Lung (tissue), 12 donors: ENCODE measurements around the gene PRKD3. TPM values are rescaled to one million over a fixed set of nuclear protein-coding genes. Genes with fewer than 3 reads are reported as not detected.

Source experiments
- ATAC-seq: fragments of 200-7000 bp; cut with Tn5 transposase; one replicate; pipeline ENCODE4 v1.9.1; 2020; ENCODE audit warnings: moderate number of reproducible peaks; ENCODE audit not compliant: insufficient read depth, low FRiP score
- DNase-seq, 3 donors: peaks; one replicate each; pipeline ENCODE4 v3.0.0-alpha.2; 2013 to 2017
- H3K27ac ChIP-seq, 2 donors: one replicate each; pipeline ENCODE4 v1.5.1; 2013; ENCODE audit warnings: mild to moderate bottlenecking in 2 of 2, moderate library complexity in 2 of 2, control low read depth in 1 of 2, inconsistent platforms in 1 of 2, low read depth in 1 of 2, low read length in 1 of 2
- H3K27me3 ChIP-seq, 3 donors: one replicate each; pipeline ENCODE4 v1.5.1; 2013; ENCODE audit warnings: low read length in 2 of 3; ENCODE audit not compliant: control insufficient read depth in 3 of 3, insufficient read depth in 3 of 3
- H3K36me3 ChIP-seq, 4 donors: one replicate each; pipeline ENCODE4 v1.5.1; 2013; ENCODE audit warnings: low read length in 4 of 4, mild to moderate bottlenecking in 1 of 4, moderate library complexity in 1 of 4; ENCODE audit not compliant: control insufficient read depth in 4 of 4, insufficient read depth in 4 of 4
- H3K4me1 ChIP-seq, 5 donors: one replicate each; pipeline ENCODE4 v1.5.1; 2013; ENCODE audit warnings: low read length in 5 of 5, mild to moderate bottlenecking in 2 of 5, moderate library complexity in 1 of 5; ENCODE audit not compliant: control insufficient read depth in 5 of 5, insufficient read depth in 5 of 5
- H3K4me3 ChIP-seq: one replicate; pipeline ENCODE4 v1.5.1; 2013; ENCODE audit warnings: mild to moderate bottlenecking, control low read depth, moderate library complexity
- H3K9ac ChIP-seq, 2 donors: one replicate each; pipeline ENCODE4 v1.5.1; 2013; ENCODE audit warnings: low read length in 2 of 2, control low read depth in 1 of 2; ENCODE audit not compliant: insufficient read depth in 1 of 2
- H3K9me3 ChIP-seq, 4 donors: one replicate each; pipeline ENCODE4 v1.5.1; 2013; ENCODE audit warnings: low read length in 3 of 4, mild to moderate bottlenecking in 1 of 4, moderate library complexity in 1 of 4; ENCODE audit not compliant: control insufficient read depth in 4 of 4, insufficient read depth in 3 of 4
- WGBS, 2 donors: extraction: QIAGEN DNeasy Blood & Tissue Kit; methylation state at CpG; one replicate each; pipeline ENCODE4 v1.1.7; 2013; 5-methylcytosine and 5-hydroxymethylcytosine counted together
- polyA plus RNA-seq, 2 donors: library from polyadenylated mRNA; stranded (reverse); fragments of 200-250 nt; gene quantifications; one replicate each; pipeline ENCODE4 v1.2.1, GENCODE V29; 2013
- total RNA-seq, 2 donors: library from RNA; depleted of rRNA in 1 of 2; stranded (reverse); fragments of >200 nt in 1 of 2; gene quantifications; one replicate each; pipeline ENCODE4 v1.2.1, GENCODE V29; 2014 to 2021
- TF ChIP-seq, protein P1 (sequence below): IDR thresholded peaks from 2 replicates; pipeline ENCODE4 v1.5.1; 2012; ENCODE audit warnings: mild to moderate bottlenecking; ENCODE audit errors: control extremely low read depth, extremely low read depth
- donor health status: control.
- donor health status: control.
- donor health status: Bipolar disorder and iron deficiency.
- donor health status: healthy.
- donor health status: DM: yes; HTN: yes; CAD: no.

Gene PRKD3
- total and polyA plus RNA-seq, 4 donors, result 6.4 to 60.8 (median 22.5) TPM

DNA sequence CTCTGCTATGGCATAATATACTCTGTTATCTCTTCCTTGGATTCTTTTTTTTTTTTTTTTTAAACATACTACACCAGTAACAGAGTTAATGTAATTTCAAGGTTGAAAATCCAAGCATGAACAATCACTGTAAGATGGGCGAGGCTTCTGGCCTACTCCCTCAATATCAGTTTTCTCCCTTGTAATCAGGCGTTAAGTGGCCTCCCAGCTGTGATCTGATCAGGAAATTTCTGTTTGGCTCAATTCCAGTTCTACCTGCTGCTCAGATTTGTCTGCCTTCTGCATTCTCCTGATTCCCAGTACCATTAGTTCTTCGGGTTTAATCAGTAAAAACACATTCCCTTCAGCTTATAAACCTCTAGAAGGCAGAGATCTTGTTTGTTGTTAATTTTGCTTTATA is 18.6 kb downstream of the PRKD3 start:
- peaks cover 0 to 6% (median 0%) of the 10 kb centered on the region in 5 donors for H3K4me1 ChIP-seq
- H3K36me3 ChIP-seq, result no peaks in the 10 kb centered on the region
- TF ChIP-seq, protein P1, sequence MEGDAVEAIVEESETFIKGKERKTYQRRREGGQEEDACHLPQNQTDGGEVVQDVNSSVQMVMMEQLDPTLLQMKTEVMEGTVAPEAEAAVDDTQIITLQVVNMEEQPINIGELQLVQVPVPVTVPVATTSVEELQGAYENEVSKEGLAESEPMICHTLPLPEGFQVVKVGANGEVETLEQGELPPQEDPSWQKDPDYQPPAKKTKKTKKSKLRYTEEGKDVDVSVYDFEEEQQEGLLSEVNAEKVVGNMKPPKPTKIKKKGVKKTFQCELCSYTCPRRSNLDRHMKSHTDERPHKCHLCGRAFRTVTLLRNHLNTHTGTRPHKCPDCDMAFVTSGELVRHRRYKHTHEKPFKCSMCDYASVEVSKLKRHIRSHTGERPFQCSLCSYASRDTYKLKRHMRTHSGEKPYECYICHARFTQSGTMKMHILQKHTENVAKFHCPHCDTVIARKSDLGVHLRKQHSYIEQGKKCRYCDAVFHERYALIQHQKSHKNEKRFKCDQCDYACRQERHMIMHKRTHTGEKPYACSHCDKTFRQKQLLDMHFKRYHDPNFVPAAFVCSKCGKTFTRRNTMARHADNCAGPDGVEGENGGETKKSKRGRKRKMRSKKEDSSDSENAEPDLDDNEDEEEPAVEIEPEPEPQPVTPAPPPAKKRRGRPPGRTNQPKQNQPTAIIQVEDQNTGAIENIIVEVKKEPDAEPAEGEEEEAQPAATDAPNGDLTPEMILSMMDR, result no peak
- H3K9ac ChIP-seq, result no peak overlapping the region
- ATAC-seq, result no peak
- H3K27ac ChIP-seq, result no peak overlapping the region
- no peak overlapping the region for H3K4me3 ChIP-seq
- WGBS, 2 donors, result 60 to 70% methylated on average over 3 of the region's 3 CpGs
- DNase-seq, result no peak
- H3K27me3 ChIP-seq, result no peaks in the 10 kb centered on the region
- H3K9me3 ChIP-seq, result no peaks in the 10 kb centered on the region

DNA sequence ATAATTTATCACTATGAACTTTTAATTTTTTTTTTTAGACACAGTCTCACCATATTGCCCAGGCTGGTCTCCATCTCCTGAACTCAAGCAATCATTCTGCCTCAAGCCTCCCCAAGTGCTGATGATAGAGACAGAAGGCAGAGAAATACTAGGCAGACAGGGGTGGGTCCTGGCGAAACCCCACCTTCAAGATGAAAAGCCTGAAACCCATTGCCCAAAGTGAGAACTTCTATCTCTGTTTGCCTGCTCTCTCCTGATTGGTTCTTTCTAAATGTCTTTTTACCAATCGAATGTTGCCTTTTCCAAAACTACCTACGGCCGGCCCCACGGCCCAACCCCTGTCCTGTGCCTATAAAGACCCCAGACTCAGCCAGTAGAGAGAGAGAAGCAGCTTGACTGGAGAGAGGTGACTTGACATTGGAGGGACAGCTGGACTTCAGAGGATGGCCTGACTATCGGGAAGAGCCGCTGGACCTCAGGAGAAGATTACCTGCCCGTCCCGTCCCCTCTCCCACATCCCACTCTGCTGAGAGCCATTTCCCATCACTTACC is 21.9 kb downstream of the PRKD3 start:
- no peak for DNase-seq
- Histone ChIP-seq H3K27me3 (no peaks in the 10 kb centered on the region), H3K36me3 (no peaks in the 10 kb centered on the region), H3K27ac (no peak overlapping the region), H3K9ac (no peak overlapping the region), H3K4me3 (no peak overlapping the region), H3K4me1 (peaks cover 0 to 6% (median 0%) of the 10 kb centered on the region in 5 donors), H3K9me3 (no peaks in the 10 kb centered on the region)
- ATAC-seq, result no peak
- 98 to 99% methylated on average over 9 of the region's 9 CpGs for WGBS, 2 donors
- TF ChIP-seq, protein P1, result no peak

DNA sequence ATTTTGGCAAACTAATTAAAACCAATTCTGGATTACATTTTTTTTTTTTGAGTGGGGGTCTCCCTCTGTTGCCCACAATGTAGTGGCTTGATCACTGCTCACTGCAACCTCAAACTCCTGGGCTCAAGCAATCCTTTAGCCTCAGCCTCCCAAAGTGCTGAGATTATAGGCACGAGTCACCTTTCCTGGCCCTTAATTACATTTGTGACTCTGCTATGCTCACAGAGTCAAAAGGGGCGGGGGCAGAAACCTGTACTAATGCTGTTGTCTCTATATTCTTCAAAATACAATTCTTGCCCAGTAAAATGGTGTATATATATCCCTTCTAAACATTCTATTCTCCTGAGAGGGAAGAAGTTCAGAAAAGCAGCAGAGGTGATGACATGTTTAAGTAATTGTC is 23.2 kb downstream of the PRKD3 start:
- Histone ChIP-seq H3K4me3 (no peak overlapping the region), H3K4me1 (peaks cover 0 to 6% (median 0%) of the 10 kb centered on the region in 5 donors), H3K9me3 (no peaks in the 10 kb centered on the region), H3K27ac (no peak overlapping the region), H3K9ac (no peak overlapping the region), H3K27me3 (no peaks in the 10 kb centered on the region), H3K36me3 (no peaks in the 10 kb centered on the region)
- ATAC-seq, result no peak
- DNase-seq, result no peak
- WGBS, 2 donors, result 89 to 92% methylated on average over 2 of the region's 2 CpGs
- TF ChIP-seq, protein P1, result no peak

DNA sequence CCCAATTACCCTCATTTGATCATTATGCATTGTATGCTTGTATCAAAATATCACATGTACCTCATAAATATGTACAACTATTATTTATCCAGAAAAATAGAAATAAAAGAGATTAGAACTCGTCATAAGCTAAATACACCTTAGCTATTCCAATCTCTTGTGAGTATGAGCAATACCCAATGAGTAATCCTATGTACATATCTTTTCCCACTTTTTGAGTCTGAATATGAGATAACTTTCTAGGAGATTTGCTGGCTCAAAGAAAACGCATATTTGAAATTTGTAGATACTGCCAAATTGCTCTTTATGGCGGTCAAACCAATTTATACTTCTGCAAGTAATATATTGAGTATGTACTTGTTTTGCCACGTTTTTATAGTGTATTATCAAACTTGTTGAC is 24.1 kb downstream of the PRKD3 start:
- TF ChIP-seq, protein P1, result no peak
- H3K9me3 ChIP-seq, result no peaks in the 10 kb centered on the region
- H3K27ac ChIP-seq, result no peak overlapping the region
- 95 to 97% methylated on average over 4 of the region's 4 CpGs for WGBS, 2 donors
- ATAC-seq, result no peak
- H3K27me3 ChIP-seq, result no peaks in the 10 kb centered on the region
- DNase-seq, result no peak
- H3K4me1 ChIP-seq, result peaks cover 0 to 3% (median 0%) of the 10 kb centered on the region in 5 donors
- no peak overlapping the region for H3K9ac ChIP-seq
- no peaks in the 10 kb centered on the region for H3K36me3 ChIP-seq
- H3K4me3 ChIP-seq, result no peak overlapping the region
